NCI-H2107 treated with DMSO at 0.1 percent for 48 hours (cell line): ENCODE data around the gene DCLK2.

Source experiments
- DNase-seq: peaks from one replicate; lab custom pipeline; 2025; ENCODE audit not compliant: unreplicated experiment; lab: John Stamatoyannopoulos, UW

DCLK2 gene

DNA sequence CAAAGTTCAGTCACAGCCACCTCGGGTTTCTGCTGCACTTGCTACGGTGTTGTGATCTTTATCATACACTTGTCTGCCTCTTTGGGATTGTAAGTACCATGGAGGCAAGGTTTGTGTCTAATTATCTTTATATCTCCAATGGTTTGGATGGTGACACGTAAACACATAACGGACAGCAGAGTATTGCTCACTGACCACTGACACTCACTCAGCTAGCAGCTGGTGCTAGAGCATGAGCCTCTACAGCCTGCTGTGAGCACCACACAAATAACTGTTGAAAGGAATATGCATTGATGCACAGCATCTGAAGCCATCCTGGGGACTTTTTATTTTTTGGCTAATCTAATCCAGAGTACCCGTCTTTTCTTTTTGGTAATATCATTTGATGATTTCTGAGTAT, 156.0 kb downstream of the DCLK2 start:
- no peak for DNase-seq

DNA sequence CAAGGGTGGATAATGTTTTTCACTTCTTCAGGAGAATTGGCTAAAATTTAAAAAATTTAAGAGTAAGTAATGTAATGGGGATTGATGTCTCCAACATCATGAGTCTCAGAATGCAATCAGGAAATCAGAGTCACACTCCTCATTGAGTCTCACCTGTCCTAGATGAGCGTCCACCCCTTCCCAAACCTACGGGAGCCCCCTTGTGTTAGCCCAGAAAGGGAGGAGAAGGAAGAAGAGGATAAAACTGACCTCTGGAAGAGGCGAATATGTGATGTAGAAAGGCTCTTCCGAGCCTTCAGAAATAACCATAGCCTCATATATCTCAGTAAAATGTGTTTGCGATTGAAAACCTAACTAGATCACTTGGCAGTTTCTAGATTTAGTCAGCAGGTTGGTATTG, 157.1 kb downstream of the DCLK2 start:
- no peak for DNase-seq

DNA sequence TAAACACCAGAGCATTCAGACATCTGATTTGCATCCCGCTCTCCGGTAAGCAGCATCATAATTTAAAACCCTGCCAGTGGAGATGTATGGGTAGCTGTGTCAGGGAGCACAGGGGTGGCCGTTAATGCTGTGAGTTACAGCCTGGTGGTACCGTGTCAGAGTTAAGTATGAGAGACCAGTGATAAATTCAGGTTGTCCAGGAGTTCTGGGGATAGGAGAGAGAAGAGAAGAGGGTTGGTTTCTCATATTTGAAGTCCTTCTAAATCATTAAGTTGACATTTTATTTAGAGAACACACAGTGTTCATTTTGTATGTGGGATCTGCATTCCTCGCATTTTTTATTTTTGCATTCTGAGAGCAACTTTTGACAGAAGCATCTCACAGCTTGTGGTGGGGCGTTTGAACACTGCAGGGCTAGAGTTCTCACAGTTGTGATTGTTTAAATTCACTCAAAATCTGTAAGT, 157.6 kb downstream of the DCLK2 start:
- no peak for DNase-seq

DNA sequence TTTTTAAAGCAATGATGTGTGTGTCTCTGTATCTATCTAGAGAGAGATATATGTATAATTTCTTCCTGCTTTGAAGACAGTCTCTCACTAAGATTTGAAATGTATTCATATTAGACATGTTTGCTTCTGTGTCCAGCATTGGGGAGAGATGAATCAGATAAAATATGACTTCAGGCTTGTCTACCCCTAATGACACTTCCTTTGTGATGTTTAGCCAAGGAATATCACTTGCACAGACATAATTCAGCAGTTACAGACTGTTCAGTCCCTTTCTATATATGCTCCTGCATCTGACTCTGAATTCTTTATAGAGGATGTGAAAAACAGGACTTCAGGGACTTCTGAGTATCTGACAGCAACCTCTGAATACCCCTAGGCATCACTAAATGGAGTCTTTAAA, 158.4 kb downstream of the DCLK2 start:
- DNase-seq = no peak

DNA sequence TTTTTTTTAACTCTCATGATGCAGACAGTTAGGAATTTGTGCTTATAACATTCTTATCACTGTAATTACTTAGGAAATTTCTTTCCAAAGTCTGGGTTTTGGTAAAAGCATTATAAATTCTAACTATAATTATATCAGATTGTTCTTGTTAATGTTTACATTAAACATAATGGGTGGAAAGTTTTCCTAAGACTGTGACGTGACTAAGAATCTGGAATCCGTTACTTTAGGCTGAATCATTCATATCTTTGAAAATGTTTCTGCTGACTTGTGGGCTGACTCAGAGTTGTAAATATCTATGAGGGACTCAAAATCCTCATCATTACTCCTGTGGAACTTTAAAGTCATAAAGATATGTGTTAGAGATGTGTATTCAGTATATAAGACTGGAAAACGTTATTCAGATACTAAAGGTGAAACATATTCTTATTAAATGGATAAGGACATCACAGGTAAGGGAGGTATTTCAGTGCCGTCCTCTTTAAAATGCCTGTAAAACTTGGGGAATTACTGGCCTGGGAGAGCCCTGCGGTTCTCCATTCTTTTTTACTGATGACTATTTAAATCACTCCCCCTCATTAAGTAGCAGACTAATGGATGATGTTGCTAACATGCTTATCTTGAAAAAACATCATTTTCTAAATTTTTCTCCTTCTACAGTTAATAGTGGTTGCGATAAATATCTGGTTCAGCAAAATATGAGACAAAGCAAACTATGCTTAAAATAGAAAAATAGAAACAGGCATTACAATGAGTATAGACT, 159.0 kb downstream of the DCLK2 start:
- DNase-seq = no peak

DNA sequence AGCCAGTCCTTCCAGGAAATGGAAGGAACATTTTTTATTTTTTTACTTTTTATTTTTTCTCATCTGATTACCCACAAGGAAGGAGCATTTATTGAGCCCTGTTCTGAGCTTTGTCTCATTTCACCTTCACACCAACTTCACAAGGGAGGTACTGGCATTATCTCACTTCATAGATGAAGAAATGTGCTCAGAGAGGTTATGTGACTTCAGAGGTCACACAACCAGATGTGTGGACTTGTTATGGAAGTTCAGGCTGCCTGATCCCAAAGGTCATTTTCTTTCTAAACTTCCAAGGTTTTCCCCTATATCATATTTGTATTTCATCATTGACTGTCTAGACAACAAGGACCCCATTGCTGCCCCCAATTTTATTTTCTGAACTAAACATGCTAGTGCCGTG, 160.3 kb downstream of the DCLK2 start:
- no peak for DNase-seq

DNA sequence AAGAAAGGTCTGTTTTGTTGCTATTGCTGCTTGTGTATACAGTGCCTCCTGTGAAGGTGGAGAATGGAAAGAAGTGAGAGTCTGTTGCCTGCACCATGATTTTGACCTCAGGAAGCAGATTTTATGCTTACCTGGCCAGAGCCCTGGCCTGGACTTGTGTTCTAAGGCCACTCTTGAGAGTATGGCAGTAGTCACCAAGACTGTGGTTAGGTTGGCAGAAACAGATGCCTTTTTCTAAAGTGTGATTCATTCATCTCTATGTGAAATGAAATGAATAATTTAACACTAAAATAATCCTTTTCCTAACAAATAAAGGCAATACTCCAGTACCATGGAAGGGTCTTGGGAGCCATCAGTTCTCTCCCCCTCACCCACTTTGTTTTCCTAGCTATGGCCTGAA, 161.8 kb downstream of the DCLK2 start:
- DNase-seq = no peak

DNA sequence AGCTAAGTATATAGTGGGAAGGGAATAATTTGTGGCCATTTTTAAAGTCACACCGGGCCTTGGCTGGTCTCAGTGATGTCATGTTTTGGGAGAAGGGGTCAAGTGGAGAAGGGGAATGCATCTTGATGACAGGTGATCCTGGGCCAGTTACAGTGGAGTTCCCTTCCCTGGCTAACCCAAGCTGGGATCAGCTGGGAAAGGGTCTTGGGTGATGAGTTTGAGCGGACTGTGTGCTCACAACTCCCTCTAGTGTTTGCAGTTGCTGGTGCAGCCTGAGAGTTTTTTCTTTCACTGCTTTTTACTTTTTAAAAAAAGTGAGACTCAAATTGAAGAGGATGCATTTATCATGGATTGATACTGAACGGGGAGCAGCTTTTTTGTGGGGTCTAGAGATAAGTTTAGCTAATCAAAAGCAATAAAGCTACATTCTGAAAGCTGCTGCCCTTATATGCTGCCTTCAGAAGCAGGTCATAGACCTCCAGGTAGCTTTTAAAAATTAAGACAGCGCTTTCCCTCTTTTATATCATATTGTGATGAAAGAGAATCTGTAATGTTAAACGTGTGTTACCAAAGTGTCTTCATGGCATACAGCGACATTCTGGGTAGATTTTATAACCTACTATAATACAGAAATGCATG, 164.7 kb downstream of the DCLK2 start:
- no peak for DNase-seq

DNA sequence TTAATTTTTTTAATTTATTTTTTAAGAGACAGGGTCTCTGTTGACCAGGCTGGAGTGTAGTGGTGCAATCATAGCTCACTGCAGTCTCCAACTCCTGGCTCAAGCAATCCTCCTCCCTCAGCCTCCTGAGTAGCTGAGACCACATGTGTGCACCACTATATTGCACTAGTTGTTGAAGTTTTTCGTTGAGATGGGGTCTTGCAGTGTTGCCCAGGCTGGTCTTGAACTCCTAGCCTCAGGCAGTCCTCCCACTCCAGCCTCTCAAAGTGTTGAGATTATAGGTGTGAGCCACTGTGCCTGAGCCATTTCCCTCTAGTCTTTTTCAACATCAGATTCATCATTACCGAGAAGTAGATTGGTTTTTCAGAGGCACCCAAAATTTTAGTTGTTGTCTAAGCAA, 165.7 kb downstream of the DCLK2 start:
- no peak for DNase-seq

DNA sequence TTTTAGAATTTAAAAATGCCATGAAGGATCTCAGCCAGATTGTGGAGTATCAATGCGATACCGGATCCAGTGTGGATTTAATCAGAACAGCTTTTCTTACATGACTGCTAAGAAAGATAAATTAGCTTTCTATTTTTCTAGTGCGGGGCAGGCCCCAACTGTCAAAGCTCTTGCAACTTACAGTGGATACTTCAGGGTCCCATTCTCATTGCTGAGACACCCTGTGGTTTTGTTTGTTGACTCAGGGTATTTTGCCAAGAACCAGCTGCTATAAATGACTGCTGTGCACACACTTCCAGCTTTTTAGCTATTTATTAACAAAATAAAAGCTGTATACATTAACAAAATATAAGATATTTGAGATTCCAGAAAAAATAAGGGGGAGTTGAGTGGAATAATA, 166.4 kb downstream of the DCLK2 start:
- peak; percentile 10 for DNase-seq

DNA sequence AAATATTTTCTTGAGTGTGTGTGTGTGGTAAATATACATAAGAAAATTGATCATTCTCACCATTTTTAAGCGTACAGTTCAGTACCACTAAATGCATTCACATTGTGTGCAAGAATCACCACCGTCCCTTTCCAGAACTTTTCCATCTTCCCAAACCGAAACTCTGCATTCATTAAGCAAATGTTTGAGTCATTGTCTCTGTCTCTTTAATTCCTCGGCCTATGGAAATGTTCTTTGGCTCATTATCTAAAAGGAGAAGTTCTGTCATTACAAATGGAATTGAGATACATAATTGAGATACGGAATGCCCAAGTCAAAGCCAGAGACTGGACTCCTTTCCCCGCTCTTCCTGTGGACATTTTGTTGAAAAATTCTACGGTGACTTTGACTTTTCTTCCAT, 168.9 kb downstream of the DCLK2 start:
- DNase-seq = no peak

DNA sequence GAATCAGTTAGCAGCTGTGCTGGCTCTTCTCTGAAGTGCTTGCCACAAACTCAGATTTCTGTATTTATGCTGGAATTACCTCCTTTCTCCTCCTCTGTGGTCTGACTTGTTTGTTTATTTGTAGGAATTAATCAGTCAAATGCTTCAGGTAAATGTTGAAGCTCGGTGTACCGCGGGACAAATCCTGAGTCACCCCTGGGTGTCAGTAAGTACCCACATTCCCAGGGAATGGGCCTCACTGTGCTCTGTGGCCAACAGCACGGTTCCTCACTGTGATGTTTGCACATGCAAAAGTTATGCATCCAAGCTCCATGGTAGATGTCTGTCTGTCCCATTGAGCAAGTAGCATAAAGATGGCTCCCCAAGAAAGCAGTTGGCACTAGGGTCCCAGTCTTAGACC, 169.9 kb downstream of the DCLK2 start:
- DNase-seq = no peak

DNA sequence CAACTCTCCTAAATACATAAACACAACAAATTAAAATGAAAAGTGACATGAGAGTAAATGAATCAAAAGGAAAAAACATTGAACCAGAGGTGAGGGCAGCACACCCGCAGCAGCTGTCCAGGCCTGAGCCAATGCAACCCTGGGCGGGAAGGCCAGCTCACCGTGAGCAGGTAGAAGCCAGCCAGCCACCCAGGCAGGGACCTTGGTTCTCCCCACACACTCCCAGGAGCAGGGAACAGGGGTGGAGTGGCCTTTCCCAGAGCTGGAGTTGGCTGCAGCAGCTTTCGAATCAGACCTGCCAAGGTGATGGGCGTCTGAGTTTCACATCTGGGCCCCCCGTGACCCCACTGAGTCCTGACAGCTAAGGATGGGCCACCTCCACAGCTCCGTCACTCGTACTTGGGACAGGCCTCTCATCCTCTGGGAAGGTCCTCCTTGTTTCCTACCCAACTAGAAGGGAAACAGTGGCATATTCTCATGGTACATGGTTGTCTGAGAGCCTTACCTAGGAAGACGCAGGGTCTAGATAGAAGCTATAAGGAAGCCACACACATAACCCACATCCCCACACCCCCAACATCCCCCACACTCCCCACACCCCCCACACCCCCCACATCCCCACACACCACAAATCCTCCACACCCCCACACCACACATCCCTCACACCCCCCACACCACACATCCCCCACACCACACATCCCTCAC, 172.2 kb downstream of the DCLK2 start:
- no peak for DNase-seq

DNA sequence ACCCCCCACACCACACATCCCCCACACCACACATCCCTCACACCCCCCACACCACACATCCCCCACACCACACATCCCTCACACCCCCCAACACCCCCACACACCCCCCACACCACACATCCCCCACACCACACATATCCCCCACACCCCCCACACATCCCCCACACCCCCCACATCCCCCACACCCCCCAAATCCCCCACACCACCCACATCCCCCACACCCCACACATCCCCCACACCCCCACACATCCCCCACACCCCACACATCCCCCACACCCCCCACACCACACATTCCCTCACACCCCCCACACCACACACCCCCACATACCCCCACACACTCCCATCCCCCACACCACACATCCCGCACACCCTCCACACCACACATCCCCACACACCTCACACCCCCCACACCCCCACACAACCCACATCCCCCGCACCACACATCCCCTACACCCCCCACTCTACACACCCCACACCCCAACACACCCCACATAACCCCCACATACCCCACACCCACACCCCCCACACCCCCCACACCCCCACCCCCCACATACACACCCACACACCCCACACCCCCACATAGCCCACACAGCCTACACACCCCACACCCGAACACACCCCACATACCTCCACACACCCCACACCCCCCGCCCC, 172.9 kb downstream of the DCLK2 start:
- DNase-seq = no peak

DNA sequence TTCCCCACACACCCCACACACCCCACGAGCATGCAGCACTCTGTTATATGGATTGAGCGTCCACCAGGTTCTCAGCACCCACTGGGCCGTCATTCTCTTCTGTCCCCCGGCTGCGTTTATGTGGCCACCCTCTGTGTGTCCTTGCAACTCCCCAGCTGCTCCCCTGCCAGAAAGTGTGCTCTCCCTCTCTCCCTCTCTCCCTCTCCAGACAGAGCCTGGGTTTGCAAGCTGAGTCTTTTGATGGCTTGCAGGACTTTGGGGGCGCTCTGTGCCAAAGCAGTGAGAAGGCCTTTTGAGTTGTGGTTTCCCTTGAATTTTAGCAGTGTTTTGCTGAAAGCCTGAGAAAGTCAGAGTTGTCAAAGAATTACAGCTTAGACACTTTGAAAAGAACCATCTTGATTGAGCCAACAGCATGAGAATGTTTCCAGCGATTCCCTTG, 173.5 kb downstream of the DCLK2 start:
- no peak for DNase-seq

DNA sequence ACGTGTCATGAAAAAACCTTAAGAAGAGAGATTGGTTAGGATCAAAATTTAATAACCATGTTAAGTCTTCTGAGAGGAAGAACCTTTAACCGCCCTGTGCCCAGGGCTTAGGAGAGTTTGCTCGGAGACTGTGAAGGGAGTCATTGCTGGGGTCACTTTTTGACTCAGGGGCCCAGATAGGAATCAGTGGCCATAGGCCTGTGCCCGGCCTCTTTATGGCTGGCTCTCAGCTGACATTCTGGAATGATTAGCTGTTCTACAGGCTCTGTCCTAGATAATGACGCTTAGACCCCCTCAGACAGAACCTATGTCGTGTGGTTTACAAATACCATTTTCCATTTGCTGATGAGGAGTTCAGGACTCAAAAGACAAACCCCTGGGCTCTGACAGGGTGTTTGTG, 174.1 kb downstream of the DCLK2 start:
- no peak for DNase-seq

DNA sequence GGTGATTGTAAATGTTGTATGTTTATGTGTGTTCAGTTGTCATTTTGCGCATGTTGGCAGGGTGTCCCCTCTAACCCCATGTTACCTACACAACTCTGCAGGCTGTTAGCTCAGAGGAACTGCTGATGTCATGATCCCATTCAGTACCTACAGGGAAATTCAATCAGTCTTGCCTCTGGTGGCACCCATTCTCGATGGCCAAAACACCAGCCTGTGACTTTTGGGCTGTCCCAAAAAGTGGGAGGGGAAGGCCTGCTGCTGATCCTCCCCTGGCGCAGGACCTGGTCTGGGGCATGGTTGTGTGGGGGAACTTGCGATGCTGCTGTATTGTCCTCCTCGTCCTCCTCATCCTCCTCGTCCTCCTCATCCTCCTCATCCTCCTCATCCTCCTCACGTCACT, 174.5 kb downstream of the DCLK2 start:
- no peak for DNase-seq

DNA sequence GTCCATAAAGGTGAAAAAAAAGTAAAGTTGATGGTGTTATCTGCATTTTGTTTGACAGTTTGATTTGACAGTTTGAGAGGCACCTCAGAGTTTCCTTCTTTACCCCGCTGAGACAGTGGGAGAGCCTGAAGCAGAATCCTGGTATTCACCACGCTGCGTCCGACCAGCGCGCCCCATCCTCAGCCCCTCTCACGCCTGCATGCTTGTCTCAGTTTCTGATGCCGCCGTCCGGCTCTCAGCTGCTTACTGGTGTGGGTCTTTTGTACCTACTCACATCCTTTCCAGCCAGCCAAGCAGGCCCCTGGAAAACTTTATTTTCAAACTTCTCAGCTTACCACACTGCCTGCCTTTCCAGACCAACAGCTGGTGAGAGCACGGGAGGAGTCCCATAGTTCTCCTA, 175.2 kb downstream of the DCLK2 start:
- no peak for DNase-seq

DNA sequence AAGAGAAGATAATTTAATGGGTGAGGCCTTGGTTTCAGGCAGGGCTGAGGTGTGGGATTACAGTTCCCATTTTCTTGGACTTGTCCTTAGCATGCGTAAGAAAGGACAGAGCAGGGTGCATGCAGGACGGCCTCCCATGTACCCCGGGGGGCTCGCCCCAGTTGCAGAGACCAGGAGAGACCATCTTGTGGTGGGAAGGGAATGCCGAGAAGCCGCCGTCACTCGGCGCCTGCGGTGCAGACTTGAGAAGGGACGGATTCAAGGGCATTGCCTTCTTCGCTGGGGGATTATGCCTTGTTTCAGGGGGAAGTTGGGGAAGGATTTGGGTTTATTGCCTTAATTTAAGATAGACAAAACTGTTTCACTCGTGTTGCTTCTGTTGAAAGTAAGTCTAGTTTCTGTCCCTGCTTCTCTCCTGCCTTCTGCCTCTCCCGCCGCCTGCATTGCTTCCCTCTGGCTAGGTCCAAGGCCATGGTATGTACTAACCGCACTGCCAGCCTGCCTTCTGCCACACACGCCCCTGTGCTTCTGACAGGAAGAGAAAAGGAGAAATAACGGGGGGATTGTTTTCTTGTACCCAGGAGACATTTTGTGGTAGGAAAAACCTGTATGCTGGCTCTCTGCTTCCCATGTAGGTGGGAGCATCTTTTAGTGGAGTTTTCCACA, 175.9 kb downstream of the DCLK2 start:
- DNase-seq = no peak

DNA sequence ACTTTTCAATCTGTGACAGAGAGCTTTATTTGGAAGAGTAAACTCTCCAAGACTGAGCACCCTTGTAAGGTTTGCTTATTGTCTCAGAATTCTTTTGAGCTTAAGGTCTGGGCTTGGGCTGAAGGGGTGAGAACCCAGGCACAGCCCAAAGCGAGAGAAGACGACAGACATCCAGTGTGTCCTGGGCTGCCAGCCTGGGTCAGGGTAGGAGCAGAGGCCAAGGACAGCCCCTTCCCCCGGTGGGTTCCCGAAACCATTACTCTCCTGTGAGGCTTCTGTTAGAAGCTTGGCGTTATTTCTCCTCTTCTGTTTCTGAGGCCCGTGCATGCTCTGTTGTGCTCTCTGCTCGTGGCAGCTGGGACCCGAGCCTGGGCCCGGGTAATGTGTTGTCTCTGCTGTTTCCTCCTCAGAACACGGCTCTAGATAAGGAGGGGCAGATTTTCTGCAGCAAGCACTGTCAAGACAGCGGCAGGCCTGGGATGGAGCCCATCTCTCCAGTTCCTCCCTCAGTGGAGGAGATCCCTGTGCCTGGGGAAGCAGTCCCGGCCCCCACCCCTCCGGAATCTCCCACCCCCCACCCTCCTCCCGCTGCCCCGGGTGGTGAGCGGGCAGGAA, 177.5 kb downstream of the DCLK2 start:
- no peak for DNase-seq

DNA sequence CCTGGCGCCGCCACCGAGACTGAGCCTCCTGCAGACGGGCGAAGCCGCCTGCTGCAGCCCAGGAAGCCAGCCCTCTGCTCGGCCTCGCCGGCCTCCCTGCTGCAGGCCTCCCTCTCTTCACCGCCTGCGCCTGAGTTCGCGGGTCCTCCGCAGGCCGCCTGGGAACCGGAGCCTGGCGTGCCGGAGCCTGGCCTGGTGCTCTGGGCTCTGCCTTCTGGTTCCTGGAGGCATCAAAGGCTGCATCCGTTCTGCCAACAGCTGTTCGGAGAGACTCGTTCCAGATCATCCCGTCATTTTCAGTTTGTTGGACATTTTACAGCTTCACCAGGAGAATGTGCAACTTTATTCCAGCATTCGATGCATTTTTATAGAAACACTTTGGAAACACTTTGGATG, 178.0 kb downstream of the DCLK2 start:
- no peak for DNase-seq
